Gastroesophageal sphincter (tissue), 3 donors: ENCODE results near the gene AMACR.

ENCODE experiments used
- CTCF ChIP-seq, 4 experiments: fragments of 200-600 bp in 2 of 4; fragments of 450-650 bp in 2 of 4; sonication (generic) in 1 of 4; IDR thresholded peaks; one replicate each; pipeline ENCODE4 v1.5.1; 2017 to 2019; ENCODE audit warnings: antibody characterized with exemption in 4 of 4, mild to moderate bottlenecking in 2 of 4, moderate library complexity in 2 of 4
- EP300 ChIP-seq: sonication (generic); formaldehyde crosslinking; IDR thresholded peaks from one replicate; pipeline ENCODE4 v1.6.1; 2017; ENCODE audit warnings: antibody characterized with exemption, mild to moderate bottlenecking
- POLR2A ChIP-seq, 2 donors: fragments of 450-650 bp; IDR thresholded peaks; one replicate each; pipeline ENCODE4 v1.6.1; 2017; ENCODE audit warnings: antibody characterized with exemption in 2 of 2, mild to moderate bottlenecking in 2 of 2, moderate library complexity in 1 of 2
- POLR2AphosphoS5 ChIP-seq: sonication (generic); formaldehyde crosslinking; IDR thresholded peaks from one replicate; pipeline ENCODE4 v1.6.1; 2017; ENCODE audit warnings: antibody characterized with exemption

DNA sequence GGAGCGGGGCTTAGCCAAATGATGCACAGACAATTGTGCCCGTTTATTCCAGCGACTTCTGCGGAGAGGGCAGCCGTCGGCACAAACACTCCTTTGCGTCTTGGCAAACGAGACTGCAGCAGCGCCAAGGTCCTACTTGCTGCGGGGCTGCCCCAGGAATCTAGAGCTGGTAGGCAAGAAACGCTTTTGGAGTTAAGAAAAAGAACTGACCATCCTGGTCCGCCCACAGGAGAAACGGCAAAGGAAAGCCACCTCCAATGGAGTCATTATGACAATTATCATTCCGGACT, 69.4 kb downstream of the AMACR start:
- TF ChIP-seq CTCF (IDR thresholded peaks at IDR 0.05) (no peak), POLR2A (IDR thresholded peaks at IDR 0.05) (no peak), POLR2AphosphoS5 (no peak), EP300 (no peak)
